Neuronal stem cell (in vitro differentiated cells): Measurements from ENCODE around the gene DLGAP4.
A peak's percentile ranks its signal among the peaks of the same experiment; 100 is the strongest.

Source experiments
- DNase-seq: peaks from one replicate; pipeline ENCODE4 v3.0.0-alpha.2; 2013; ENCODE audit warnings: low spot score
- H2AFZ ChIP-seq: one replicate; pipeline ENCODE4 v1.6.1; 2013; ENCODE audit warnings: mild to moderate bottlenecking, low read length, inconsistent platforms
- H2AK5ac ChIP-seq: 2 replicates; pipeline ENCODE4 v1.6.1; 2013; ENCODE audit warnings: low read depth, mild to moderate bottlenecking, inconsistent platforms, low read length, moderate library complexity, mixed read lengths
- H2BK120ac ChIP-seq: 2 replicates; pipeline ENCODE4 v1.6.1; 2013; ENCODE audit warnings: low read depth, mild to moderate bottlenecking, inconsistent platforms, low read length, moderate library complexity, mixed read lengths
- H2BK12ac ChIP-seq: one replicate; pipeline ENCODE4 v1.6.1; 2013; ENCODE audit warnings: low read length, inconsistent platforms
- H2BK15ac ChIP-seq: 2 replicates; pipeline ENCODE4 v1.6.1; 2013; ENCODE audit warnings: mild to moderate bottlenecking, low read length, inconsistent platforms, mixed read lengths
- H2BK5ac ChIP-seq: one replicate; pipeline ENCODE4 v1.6.1; 2013; ENCODE audit warnings: inconsistent platforms, mild to moderate bottlenecking, low read length, moderate library complexity
- H3K14ac ChIP-seq: one replicate; pipeline ENCODE4 v1.6.1; 2013; ENCODE audit warnings: low read length, inconsistent platforms
- H3K18ac ChIP-seq: 2 replicates; pipeline ENCODE4 v1.6.1; 2013; ENCODE audit warnings: low read length, inconsistent platforms
- H3K23ac ChIP-seq: 2 replicates; pipeline ENCODE4 v1.6.1; 2013; ENCODE audit warnings: low read depth, mild to moderate bottlenecking, mixed read lengths, low read length, inconsistent platforms; ENCODE audit not compliant: poor library complexity
- H3K27ac ChIP-seq: replicated peaks from 3 replicates; pipeline ENCODE4 v1.5.1; 2013; ENCODE audit warnings: low read length, inconsistent platforms
- H3K27me3 ChIP-seq, 3 experiments: 2 replicates each; pipeline ENCODE4 v1.6.1; 2013; ENCODE audit warnings: low read length in 3 of 3, mild to moderate bottlenecking in 2 of 3, inconsistent platforms in 1 of 3, low read depth in 1 of 3, mixed read lengths in 1 of 3, moderate library complexity in 1 of 3; ENCODE audit not compliant: control insufficient read depth in 3 of 3, insufficient read depth in 3 of 3
- H3K36me3 ChIP-seq, 2 donors: replicated peaks in 1 of 2; 2 replicates each; pipeline ENCODE4 v1.6.1; 2013; ENCODE audit warnings: low read length in 2 of 2; ENCODE audit not compliant: control insufficient read depth in 2 of 2, insufficient read depth in 2 of 2
- H3K4ac ChIP-seq: 2 replicates; pipeline ENCODE4 v1.6.1; 2013; ENCODE audit warnings: inconsistent platforms, mild to moderate bottlenecking, low read length, moderate library complexity
- H3K4me1 ChIP-seq, 2 donors: 1 replicate in 1 of 2; 2 replicates in 1 of 2; pipeline ENCODE4 v1.6.1; 2013; ENCODE audit warnings: low read length in 2 of 2, low read depth in 1 of 2; ENCODE audit not compliant: control insufficient read depth in 2 of 2, insufficient read depth in 1 of 2
- H3K4me2 ChIP-seq: one replicate; pipeline ENCODE4 v1.6.1; 2013; ENCODE audit warnings: mild to moderate bottlenecking, low read length, inconsistent platforms; ENCODE audit not compliant: insufficient read depth, poor library complexity, severe bottlenecking
- H3K4me3 ChIP-seq, 2 donors: 2 replicates each; pipeline ENCODE4 v1.5.1; 2013; ENCODE audit warnings: low read length in 2 of 2, mild to moderate bottlenecking in 2 of 2, inconsistent platforms in 1 of 2, moderate library complexity in 1 of 2
- H3K79me1 ChIP-seq: one replicate; pipeline ENCODE4 v1.6.1; 2013; ENCODE audit warnings: low read depth, mild to moderate bottlenecking, inconsistent platforms, low read length, moderate library complexity
- H3K9ac ChIP-seq: one replicate; pipeline ENCODE4 v1.6.1; 2013; ENCODE audit warnings: mild to moderate bottlenecking, low read depth, low read length, inconsistent platforms; ENCODE audit not compliant: poor library complexity
- H3K9me3 ChIP-seq, 2 donors: replicated peaks in 1 of 2; 2 replicates each; pipeline versions ENCODE3 to v1.6.1; 2013; ENCODE audit warnings: low read length in 2 of 2, mild to moderate bottlenecking in 2 of 2, inconsistent platforms in 1 of 2, low read depth in 1 of 2, mixed read lengths in 1 of 2, moderate library complexity in 1 of 2; ENCODE audit not compliant: control insufficient read depth in 2 of 2, insufficient read depth in 1 of 2
- H4K8ac ChIP-seq: one replicate; pipeline ENCODE4 v1.6.1; 2013; ENCODE audit warnings: low read depth, mild to moderate bottlenecking, inconsistent platforms, low read length, moderate library complexity
- H4K91ac ChIP-seq: one replicate; pipeline ENCODE4 v1.6.1; 2013; ENCODE audit warnings: low read length, low read depth, mild to moderate bottlenecking, inconsistent platforms; ENCODE audit not compliant: poor library complexity
- whole genome bisulfite sequencing, 2 donors: extraction: QIAGEN DNeasy Blood & Tissue Kit; methylation state at CpG; one replicate each; pipeline ENCODE4 v1.1.7; 2013; ENCODE audit warnings: missing lambda C conversion rate in 2 of 2, mixed read lengths in 1 of 2; ENCODE audit not compliant: insufficient read length in 2 of 2, insufficient replicate concordance in 1 of 2; ENCODE audit errors: extremely low coverage in 2 of 2; 5-methylcytosine and 5-hydroxymethylcytosine counted together

The DLGAP4 gene

DNA sequence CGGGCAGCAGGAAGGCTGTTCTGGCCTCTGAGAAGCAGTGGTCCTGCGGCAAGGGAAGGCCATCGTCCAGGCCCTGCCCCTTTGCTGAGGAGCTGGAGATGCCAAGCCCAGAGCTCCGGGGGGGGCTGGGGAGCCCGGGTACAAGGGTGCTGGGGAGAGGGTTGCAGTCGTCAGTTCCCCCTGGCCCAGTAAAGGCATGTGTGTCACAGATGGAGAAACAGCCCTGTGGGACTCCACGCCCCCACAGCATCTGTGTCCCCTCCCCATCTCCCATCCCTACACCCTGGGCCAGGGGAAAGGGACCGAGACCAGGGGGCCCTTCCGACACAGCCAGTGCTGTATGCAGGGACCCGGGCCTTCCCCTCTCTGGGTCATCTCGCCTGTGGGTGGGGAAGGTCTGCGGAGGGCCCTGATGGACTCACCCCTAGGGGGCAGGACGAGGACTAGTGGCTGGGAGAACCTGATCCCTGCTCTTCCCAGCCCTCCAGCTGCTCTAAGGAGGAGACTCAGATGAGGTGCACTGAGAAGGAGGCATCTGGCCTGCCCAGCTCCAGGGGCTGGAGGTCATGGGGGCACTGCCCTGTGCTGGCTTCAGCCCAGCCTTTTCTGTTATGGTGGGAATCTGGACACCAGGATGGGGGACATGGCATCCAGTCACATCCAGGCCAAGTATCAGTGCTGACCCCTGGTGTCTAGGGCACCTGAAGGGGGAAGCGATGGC lies 235.8 kb downstream of the DLGAP4 start:
- peak overlapping the region; percentile 88 for H2BK12ac ChIP-seq
- H3K4me1 ChIP-seq: peaks cover 4 to 24% of the 10 kb centered on the region in 2 donors
- peak overlapping the region; percentile 56 for H2BK5ac ChIP-seq
- H3K36me3 ChIP-seq: peaks cover 0 to 8% of the 10 kb centered on the region in 2 donors
- no peaks in the 10 kb centered on the region for H3K27me3 ChIP-seq
- peaks cover 7% of the 10 kb centered on the region for H3K79me1 ChIP-seq
- peak overlapping the region; percentile 75 for H4K8ac ChIP-seq
- H3K4me3 ChIP-seq: peak overlapping the region in 1 of 2 donors; percentile 87
- peak overlapping the region; percentile 99 for H3K18ac ChIP-seq
- peak overlapping the region; percentile 43 for H3K27ac ChIP-seq
- peak; percentile 30 for DNase-seq
- H3K9me3 ChIP-seq: no peaks in the 10 kb centered on the region
- peak overlapping the region; percentile 91 for H3K9ac ChIP-seq
- H2AFZ ChIP-seq: peak overlapping the region; percentile 61
- peak overlapping the region; percentile 96 for H2AK5ac ChIP-seq
- no peak overlapping the region for H4K91ac ChIP-seq
- H3K23ac ChIP-seq: peak overlapping the region; percentile 83
- no CpG with 5 or more reads among the region's 14 CpGs for WGBS, 2 donors
- peak overlapping the region; percentile 94 for H3K14ac ChIP-seq
- H3K4me2 ChIP-seq: peak overlapping the region; percentile 94
- peak overlapping the region; percentile 99 for H2BK15ac ChIP-seq
- peak overlapping the region; percentile 92 for H3K4ac ChIP-seq
- H2BK120ac ChIP-seq: peak overlapping the region; percentile 98

- no CpG with 5 or more reads among the region's 10 CpGs for WGBS, 2 donors
- Histone ChIP-seq H3K9ac (peak overlapping the region; percentile 74), H3K14ac (no peak overlapping the region), H3K27me3 (no peaks in the 10 kb centered on the region), H3K4ac (no peak overlapping the region), H3K23ac (no peak overlapping the region), H2AFZ (peak overlapping the region; percentile 44), H2BK5ac (peak overlapping the region; percentile 56), H4K91ac (peak overlapping the region; percentile 14), H4K8ac (peak overlapping the region; percentile 7), H2AK5ac (peak overlapping the region; percentile 96), H2BK120ac (no peak overlapping the region), H3K4me3 (peak overlapping the region in 1 of 2 donors; percentile 65), H3K27ac (no peak overlapping the region), H3K18ac (peak overlapping the region; percentile 58), H3K9me3 (no peaks in the 10 kb centered on the region), H3K36me3 (peaks cover 0 to 14% of the 10 kb centered on the region in 2 donors), H3K4me2 (peak overlapping the region; percentile 94), H2BK15ac (peak overlapping the region; percentile 99), H2BK12ac (no peak overlapping the region), H3K4me1 (peaks cover 4 to 24% of the 10 kb centered on the region in 2 donors), H3K79me1 (peaks cover 7% of the 10 kb centered on the region)
- no peak for DNase-seq
Measured at GRCh38 chr20:36542516-36543183, 236.5 kb downstream of the DLGAP4 start.

DNA sequence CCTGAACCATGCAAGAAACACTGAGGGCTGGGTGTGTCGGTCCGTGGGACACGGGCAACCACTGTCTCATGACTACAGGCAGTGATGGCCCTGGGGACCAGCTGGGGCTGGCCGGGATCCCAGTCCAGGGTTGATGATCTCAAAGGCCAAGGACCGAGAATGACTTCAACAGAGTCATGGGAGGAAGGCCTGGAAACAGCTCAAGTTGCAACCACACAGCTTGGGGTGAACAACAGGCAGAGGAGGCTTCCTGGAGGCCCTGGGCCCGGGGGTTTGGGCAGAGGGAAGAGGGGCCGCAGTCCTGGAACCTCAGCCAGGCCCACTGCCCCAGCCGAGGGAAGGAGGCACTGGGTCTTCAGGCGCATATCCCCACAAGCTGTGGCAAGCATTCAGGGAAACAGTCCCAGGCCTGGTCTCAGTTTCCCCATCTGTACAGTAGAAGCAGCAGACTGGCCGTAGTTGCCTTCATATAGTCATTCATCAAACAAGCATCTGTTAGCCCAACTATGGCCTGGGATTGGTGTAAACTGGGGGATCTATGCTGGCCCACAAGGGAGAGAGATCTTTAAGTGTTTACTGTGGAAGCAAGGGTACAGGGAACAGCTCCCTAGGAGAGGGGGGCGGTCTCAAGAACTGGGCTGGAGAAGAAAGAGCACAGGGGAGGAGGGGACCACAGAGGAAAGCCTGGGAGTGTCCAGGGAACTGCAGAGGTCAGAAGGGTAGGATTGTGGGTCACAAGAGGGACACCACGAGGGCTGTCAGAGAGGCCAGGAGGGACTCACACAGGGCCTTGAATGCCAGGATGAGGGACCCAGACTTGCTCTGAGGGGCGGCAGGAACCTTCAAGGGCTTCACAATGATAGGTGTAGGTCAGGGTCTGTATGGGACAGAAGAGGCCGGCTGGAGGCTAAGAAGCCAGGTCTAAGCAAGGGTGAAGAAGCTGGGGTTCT lies 237.3 kb downstream of the DLGAP4 start:
- Histone ChIP-seq H3K23ac (no peak overlapping the region), H3K9ac (peak overlapping the region; percentile 78), H2AK5ac (no peak overlapping the region), H2BK12ac (no peak overlapping the region), H3K4ac (no peak overlapping the region), H2BK5ac (peak overlapping the region; percentile 56), H4K8ac (no peak overlapping the region), H3K4me1 (peaks cover 4 to 24% of the 10 kb centered on the region in 2 donors), H3K4me3 (no peak overlapping the region), H3K9me3 (no peaks in the 10 kb centered on the region), H2AFZ (peak overlapping the region; percentile 44), H3K27ac (no peak overlapping the region), H2BK15ac (no peak overlapping the region), H3K36me3 (peaks cover 0 to 17% of the 10 kb centered on the region in 2 donors), H4K91ac (no peak overlapping the region), H3K27me3 (no peaks in the 10 kb centered on the region), H2BK120ac (no peak overlapping the region), H3K14ac (no peak overlapping the region), H3K18ac (no peak overlapping the region), H3K79me1 (peaks cover 7% of the 10 kb centered on the region), H3K4me2 (no peak overlapping the region)
- no peak for DNase-seq
- WGBS, 2 donors: no CpG with 5 or more reads among the region's 14 CpGs
